GM18508 (cell line): ENCODE data around the gene MTNR1A.
"Not testable (repeated sequence)": the region's sequence is repeated elsewhere in the genome, so short reads cannot be mapped to it uniquely, and the experiment has no call there.

ENCODE experiments used
- ATAC-seq: cut with Tn5 transposase; IDR thresholded peaks from one replicate; pipeline ENCODE4 v1.9.1; 2021; ENCODE audit warnings: moderate number of reproducible peaks; ENCODE audit not compliant: insufficient read depth, unreplicated experiment

The MTNR1A gene

GRCh38 chr4:186566068-186566467 is 10.7 kb upstream of the MTNR1A start:
- no peak for ATAC-seq

- no peak for ATAC-seq
Measured at GRCh38 chr4:186563761-186564160, 8.4 kb upstream of the MTNR1A start.

GRCh38 chr4:186561748-186562147 is 6.4 kb upstream of the MTNR1A start:
- ATAC-seq = no peak

GRCh38 chr4:186560647-186561046 is 5.3 kb upstream of the MTNR1A start:
- ATAC-seq = no peak

GRCh38 chr4:186557486-186557885 is 2.1 kb upstream of the MTNR1A start:
- ATAC-seq = no peak

GRCh38 chr4:186557061-186557460 is 1.7 kb upstream of the MTNR1A start:
- no peak for ATAC-seq

GRCh38 chr4:186554539-186554913 is 841 bp downstream of the MTNR1A start:
- ATAC-seq = no peak

- ATAC-seq = no peak
Measured at GRCh38 chr4:186553717-186554116, 1.6 kb downstream of the MTNR1A start.

- no peak for ATAC-seq
Measured at GRCh38 chr4:186551849-186552248, 3.5 kb downstream of the MTNR1A start.

GRCh38 chr4:186545436-186545835 is 9.9 kb downstream of the MTNR1A start:
- ATAC-seq = no peak

- no peak for ATAC-seq
Measured at GRCh38 chr4:186543206-186543605, 12.2 kb downstream of the MTNR1A start.

- ATAC-seq = no peak
Measured at GRCh38 chr4:186541801-186542200, 13.6 kb downstream of the MTNR1A start.

- no peak for ATAC-seq
Measured at GRCh38 chr4:186537843-186538521, 17.4 kb downstream of the MTNR1A start.

- ATAC-seq = no peak
Measured at GRCh38 chr4:186536285-186536684, 19.1 kb downstream of the MTNR1A start.

- no peak for ATAC-seq
Measured at GRCh38 chr4:186534056-186534455, 21.3 kb downstream of the MTNR1A start.

GRCh38 chr4:186523927-186524326 is 31.4 kb downstream of the MTNR1A start:
- ATAC-seq = not testable (repeated sequence)

- no peak for ATAC-seq
Measured at GRCh38 chr4:186516287-186516686, 39.1 kb downstream of the MTNR1A start.

- ATAC-seq = no peak
Measured at GRCh38 chr4:186514271-186514950, 41.0 kb downstream of the MTNR1A start.

GRCh38 chr4:186504771-186505170 is 50.6 kb downstream of the MTNR1A start:
- not testable (repeated sequence) for ATAC-seq

GRCh38 chr4:186502231-186502630 is 53.1 kb downstream of the MTNR1A start:
- ATAC-seq = no peak

- ATAC-seq = no peak
Measured at GRCh38 chr4:186501554-186501953, 53.8 kb downstream of the MTNR1A start.

- ATAC-seq = no peak
Measured at GRCh38 chr4:186500721-186501304, 54.6 kb downstream of the MTNR1A start.
